HG02938 (cell line): ENCODE data around the gene CLPTM1L.
"Not testable (repeated sequence)": the region's sequence is repeated elsewhere in the genome, so short reads cannot be mapped to it uniquely, and the experiment has no call there.

Source experiments
- ATAC-seq: cut with Tn5 transposase; IDR thresholded peaks from one replicate; pipeline ENCODE4 v1.9.1; 2021; ENCODE audit warnings: mild to moderate bottlenecking, moderate library complexity; ENCODE audit not compliant: unreplicated experiment

Gene CLPTM1L

DNA sequence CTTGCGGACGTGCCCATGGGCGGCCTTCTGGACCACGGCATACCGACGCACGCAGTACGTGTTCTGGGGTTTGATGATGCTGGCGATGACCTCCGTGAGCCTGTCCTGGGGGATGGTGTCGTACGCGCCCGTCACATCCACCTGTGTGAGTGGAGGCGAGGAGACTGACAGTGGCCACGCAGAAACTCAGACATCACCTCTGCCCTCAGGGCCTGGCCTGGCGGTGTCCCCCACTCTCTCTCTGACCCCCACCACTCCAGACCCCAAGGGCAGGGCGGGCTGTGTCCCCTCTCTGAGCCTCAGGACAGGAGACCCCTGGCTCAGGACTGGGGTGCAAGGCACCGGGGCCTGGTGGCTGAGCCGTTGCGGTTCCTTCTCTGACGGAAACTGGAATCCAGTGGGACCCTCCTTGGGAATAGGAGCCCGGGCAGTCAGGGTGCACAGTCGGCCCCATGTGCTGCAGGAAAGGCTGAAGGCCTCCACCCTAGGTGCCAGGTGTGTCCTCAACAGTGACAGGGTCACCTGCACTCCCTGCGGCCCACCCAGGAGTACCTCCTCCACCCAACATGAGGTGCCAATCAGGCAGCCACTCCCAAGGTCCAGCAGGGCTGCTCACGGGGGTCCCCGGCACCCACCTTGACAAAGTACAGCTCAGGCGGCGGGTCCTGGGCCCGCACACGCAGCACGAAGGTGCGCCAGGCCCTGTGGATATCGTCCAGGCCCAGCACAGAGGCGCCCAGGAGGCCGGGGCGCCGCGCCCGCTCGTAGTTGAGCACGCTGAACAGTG lies 66.0 kb downstream of the CLPTM1L start:
- ATAC-seq = no peak

DNA sequence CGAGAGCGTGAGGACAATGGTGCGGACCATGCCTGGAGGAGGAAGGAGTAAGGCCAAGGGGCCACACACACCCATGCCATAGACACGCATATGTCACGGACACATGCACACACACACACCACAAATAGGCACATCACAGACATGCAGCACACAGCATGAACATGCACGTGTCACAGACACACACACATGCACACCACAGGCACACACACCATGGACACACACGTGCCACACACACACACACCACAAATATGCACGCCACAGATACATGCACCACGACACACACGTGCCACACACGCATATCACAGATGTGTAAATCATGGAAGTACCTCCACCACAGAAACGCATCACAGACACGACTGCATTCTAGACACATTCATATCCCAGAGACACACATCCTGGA lies 66.7 kb downstream of the CLPTM1L start:
- ATAC-seq = no peak

DNA sequence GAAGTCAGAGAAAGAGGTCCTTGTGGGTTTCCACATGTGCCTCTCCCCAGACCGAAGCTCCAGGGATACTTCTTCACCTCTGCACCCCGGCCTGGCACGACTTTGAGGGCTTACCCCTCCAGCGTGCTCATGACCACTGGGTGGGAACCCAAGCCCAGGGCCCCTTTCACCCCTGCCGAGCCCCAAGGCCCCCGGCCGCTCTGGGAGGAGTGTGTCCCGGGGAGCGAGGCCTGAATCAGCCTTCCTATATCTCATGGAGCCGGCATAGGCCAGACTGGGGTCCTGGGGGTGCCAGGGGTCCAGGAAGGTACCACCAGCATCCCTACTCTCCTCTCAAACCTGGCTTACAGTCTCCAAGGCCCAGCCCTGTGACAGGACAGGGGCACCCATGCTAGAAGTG lies 67.1 kb downstream of the CLPTM1L start:
- ATAC-seq = no peak

DNA sequence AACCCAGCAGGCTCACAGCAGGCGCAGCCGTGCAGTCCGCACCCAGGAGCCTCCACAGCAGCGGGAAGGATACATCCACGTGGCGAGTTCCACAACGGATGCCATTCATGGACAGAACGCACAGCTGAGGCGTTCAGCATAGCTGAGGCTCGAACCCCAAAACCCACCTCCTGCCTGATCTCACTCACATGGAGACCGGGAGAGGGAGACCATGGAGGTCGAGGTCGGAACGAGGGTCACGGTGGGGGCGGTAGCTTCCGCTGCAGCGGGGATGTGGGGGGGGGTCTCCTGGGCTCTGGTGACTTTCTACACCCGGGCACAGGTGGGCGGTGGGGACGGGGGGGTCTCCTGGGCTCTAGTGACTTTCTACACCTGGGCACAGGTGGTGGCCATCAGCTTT lies 67.6 kb downstream of the CLPTM1L start:
- no peak for ATAC-seq

DNA sequence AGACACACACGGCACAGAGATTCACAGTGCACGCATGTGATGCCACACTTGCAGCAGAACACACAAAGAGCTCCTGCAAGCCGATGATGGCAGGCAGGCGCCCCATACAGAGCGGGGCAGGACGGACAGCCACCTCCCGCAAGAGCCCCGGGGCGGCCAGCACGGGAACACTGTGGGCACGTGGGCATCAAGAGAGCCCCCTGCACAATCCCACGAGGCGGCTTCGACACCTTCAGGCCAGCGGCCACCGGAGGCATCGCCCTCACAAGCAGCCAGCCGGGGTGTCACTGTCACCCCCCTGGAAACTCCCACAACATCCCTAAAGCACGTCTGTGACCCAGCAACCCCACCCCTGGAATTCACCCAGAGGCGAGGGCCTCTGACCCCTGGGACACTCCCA lies 68.0 kb downstream of the CLPTM1L start:
- ATAC-seq = no peak

DNA sequence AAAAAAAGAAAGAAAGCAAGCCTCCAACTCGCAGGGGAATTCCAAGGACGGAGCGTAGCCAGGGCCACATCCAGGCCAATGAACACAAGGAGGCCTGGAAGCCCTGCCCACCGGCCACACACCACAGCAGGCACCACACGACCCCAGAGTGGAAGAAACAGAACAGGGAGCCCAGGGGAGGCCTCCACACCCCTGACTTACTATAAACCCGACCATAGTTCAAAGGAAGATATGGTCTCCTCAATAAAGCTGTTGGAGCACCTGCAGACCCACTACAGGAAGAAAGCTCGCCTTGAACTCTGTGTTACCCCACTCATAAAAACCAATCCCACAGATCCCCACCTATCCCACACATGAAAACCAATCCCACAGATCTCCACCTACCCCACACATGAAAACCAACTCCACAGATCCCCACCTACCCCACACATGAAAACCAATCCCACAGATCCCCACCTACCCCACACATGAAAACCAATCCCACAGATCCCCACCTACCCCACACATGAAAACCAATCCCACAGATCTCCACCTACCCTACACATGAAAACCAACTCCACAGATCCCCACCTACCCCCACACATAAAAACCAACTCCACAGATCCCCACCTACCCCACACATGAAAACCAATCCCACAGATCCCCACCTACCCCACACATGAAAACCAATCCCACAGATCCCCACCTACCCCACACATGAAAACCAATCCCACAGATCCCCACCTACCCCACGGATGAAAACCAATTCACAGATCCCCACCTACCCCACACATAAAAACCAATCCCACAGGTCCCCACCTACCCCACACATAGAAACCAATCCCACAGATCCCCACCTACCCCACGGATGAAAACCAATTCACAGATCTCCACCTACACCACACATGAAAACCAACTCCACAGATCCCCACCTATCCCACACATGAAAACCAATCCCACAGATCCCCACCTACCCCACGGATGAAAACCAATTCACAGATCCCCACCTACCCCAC lies 69.2 kb downstream of the CLPTM1L start:
- not testable (repeated sequence) for ATAC-seq

DNA sequence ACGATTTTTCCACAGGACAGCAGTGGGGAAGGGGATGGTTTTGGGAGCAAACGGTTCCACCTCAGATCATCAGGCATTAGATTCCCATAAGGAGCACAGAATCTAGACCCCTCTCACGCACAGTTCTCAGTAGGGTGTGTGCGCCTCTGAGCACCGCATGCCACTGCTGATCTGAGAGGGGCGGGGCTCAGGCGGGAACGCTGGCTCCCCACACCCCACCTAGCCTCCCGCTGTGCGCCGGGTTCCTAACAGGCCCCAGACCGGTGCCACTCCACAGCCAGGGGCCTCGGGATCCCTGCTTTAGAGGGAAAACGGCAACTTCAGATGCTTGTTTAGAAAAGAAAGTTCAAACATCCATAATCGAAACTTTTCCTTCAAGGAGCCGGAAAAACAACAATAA lies 70.4 kb downstream of the CLPTM1L start:
- no peak for ATAC-seq

DNA sequence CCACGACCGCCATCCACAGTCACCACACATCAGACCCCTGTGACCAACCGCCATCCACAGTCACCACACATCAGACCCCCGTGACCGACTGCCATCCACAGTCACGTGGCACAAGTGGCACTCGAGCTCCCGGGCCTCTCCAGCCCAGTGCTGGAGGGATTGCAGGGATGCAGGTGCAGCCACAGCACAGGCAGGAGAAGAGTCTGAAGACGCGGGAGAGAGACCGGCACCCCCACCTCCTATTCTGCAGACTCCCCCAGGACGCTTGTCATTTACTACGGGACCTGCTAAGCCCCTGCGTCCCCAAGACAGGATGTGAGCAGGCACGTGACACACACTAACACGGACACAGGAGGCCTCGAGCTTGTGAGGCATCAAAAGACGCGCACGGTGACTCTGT lies 71.2 kb downstream of the CLPTM1L start:
- ATAC-seq = no peak

DNA sequence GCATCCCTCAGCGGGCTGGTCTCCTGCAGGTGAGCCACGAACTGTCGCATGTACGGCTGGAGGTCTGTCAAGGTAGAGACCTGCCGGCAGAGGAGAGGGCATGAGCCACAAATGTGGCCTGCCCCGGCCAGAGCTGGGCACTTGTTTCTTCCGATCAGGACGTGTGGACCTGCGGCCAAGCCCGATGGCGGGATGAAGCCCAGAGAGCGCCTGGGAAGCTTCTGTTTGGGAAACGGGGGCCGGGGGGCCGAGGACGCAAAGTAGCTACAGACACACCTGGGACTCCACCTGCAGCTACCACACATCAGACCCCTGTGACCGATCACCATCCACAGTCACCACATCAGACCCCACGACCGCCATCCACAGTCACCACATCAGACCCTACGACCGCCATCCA lies 72.7 kb downstream of the CLPTM1L start:
- no peak for ATAC-seq

DNA sequence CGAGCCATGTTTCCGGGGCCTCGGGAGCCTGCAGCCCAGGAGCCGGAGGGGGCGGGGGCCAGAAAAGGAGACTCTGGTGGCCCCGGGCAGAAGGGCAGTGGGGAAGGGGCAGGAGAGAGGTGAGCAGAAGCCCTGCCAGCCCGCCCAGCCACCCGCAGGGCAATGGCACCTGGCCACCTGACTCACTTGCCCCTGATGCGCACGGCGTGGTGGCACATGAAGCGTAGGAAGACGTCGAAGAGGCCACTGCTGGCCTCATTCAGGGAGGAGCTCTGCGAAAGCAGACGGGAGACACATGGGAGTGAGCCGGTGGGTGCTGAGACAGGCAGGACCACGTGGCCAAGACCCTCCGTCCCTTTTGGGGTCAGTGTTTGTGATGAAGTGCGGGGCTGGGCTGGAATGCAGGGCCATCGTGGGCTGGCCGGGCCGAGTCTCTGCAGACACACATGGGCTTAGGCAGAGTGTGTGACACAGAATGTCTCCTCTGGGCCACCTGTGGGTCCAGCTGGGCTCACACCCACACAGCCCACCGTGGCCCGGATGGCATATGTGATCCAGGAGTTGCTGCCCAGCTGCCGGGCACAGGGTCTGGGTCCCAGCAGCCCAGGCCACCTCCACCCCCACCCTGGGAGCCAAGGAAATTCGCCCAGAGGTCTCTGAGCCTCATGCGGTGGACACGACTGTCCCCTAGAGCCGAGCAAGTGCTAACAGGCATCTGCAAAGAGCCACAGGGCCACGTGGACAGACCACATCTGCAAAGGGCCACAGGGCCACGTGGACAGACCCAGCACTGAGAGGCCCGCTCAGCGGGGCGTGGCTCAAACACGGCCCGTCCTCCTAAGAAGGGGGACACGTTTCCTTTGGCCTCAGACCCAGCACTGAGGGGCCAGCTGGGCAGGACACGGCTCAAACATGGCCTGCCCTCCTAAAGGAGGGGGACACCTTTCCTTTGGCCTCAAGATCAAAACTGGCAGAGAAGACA lies 73.7 kb downstream of the CLPTM1L start:
- no peak for ATAC-seq

DNA sequence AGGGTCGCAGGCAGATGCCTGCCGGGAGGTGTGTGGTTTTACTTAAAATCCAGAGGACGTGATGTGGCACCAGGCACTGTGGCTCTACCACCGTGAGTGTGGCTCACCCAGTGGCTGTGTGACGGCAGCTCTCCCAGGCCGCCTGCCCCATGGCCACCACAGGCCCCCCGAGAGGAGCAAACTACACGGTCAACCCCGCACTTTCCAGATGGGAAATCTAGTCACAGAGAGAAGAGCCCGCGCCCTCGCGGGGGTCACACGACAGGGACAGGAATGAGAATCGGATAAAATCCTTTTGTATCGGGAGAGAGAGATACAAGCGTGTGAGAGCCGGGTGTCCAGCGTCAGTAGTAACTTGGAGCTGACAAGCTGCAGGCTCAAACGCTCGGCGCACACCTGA lies 74.5 kb downstream of the CLPTM1L start:
- ATAC-seq = no peak

DNA sequence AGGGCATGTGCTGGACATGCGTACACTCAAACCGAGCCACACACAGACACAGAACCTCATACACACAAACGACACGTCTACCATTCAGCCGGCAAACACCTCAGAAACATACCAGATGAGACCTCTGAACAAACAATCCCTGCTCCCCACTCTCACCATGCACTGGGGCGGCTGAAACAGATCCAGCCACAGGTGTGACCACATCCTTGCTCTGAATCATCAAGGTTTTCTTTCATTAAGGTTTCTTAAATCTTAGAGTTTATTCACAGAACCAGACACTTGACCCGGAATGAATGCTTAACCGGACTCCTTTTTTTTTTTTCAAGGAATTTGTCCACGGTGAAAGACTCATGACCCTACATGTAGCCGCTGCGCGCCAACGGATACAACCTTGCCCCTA lies 76.2 kb downstream of the CLPTM1L start:
- no peak for ATAC-seq

DNA sequence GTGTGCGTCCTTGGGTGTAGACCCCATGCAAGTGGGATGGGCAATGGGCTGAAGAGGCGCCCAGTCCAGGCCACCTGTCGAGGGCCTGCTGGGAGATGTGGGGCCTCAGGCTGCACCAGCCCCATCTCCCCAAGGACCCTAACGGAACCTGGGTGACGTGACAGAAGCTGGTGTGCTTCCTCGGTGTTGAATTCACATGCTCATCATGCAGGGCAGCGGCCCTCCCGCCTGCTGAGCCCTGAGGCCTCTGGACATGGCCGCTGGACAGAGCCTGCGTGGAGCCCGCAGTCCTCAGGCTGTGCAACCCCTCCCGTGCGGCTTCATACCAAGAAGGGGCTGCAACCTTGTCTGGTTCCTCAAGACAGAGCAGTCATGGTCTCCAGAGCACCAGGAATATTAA lies 76.8 kb downstream of the CLPTM1L start:
- no peak for ATAC-seq
